ENCODE measurements around the gene TDRD1.

- TF ChIP-seq CTCF (IDR thresholded peaks at IDR 0.05; ENCODE audit: extremely low read depth in 1 of 2, insufficient read depth in 1 of 2, low read depth in 1 of 2, low read length in 2 of 2) (no peak), EZH2 (IDR thresholded peaks at IDR 0.05; ENCODE audit: borderline replicate concordance, low read depth, low read length, severe bottlenecking) (no peak), POLR2A (IDR thresholded peaks at IDR 0.05; ENCODE audit: low read depth, low read length) (no peak), POLR2AphosphoS5 (IDR thresholded peaks at IDR 0.05; ENCODE audit: insufficient read depth, low read depth, low read length) (no peak), JUN (IDR thresholded peaks at IDR 0.05; ENCODE audit: borderline replicate concordance, insufficient read depth, insufficient read length, low read depth) (no peak), MYC (IDR thresholded peaks at IDR 0.05; ENCODE audit: low read depth, low read length) (no peak), MAX (IDR thresholded peaks at IDR 0.05; ENCODE audit: insufficient read depth, insufficient read length) (no peak)
Measured at GRCh38 chr10:114179148-114179547, at the start of gene TDRD1.
